Activated CD4-positive, alpha-beta T cell treated with anti-CD3 and anti-CD28 coated beads, Interleukin-2, amount 10 ng/mL, durations not matched to agents 24 days and 14 days (primary cell): ENCODE data around the gene TRIM51. TPM values are rescaled to one million over a fixed set of nuclear protein-coding genes. Genes with fewer than 3 reads are reported as not detected.
"Not testable (repeated sequence)": the region's sequence is repeated elsewhere in the genome, so short reads cannot be mapped to it uniquely, and the experiment has no call there.

Source experiments
- DNase-seq: peaks from one replicate; pipeline ENCODE4 v3.0.0; 2022
- H3K27ac Mint-ChIP-seq: one replicate; pipeline ENCODE4 v1.8.0; 2022; ENCODE audit warnings: mild to moderate bottlenecking, mixed read lengths
- H3K27me3 Mint-ChIP-seq: one replicate; pipeline ENCODE4 v1.8.0; 2022; ENCODE audit warnings: mixed read lengths
- H3K36me3 Mint-ChIP-seq: one replicate; pipeline ENCODE4 v1.8.0; 2022; ENCODE audit warnings: low read depth, mild to moderate bottlenecking, mixed read lengths
- H3K4me1 Mint-ChIP-seq: one replicate; pipeline ENCODE4 v1.8.0; 2021; ENCODE audit warnings: mixed read lengths
- H3K4me3 Mint-ChIP-seq: one replicate; pipeline ENCODE4 v1.8.0; 2022; ENCODE audit warnings: mild to moderate bottlenecking, moderate library complexity, mixed read lengths
- H3K9me3 Mint-ChIP-seq: one replicate; pipeline ENCODE4 v1.8.0; 2021; ENCODE audit warnings: mixed read lengths
- intact Hi-C: fragments of 100-400 bp; cut with micrococcal nuclease; formaldehyde crosslinking; loops from one replicate; pipeline ENCODE4 v1.15.1; 2023
- total RNA-seq: library from RNA; stranded (reverse); gene quantifications from 2 replicates; pipeline ENCODE4 v1.2.3, GENCODE V29; 2022

TRIM51 gene
- total RNA-seq = not detected in 2 replicates

GRCh38 chr11:55882997-55883396 is at the start of gene TRIM51:
TRIM51 (plus strand) TSS chr11:55883297; CDS start chr11:55885429, 2,132 bp downstream.
- H3K9me3 Mint-ChIP-seq, H3K36me3 Mint-ChIP-seq, DNase-seq, intact Hi-C loops, H3K27ac Mint-ChIP-seq, H3K27me3 Mint-ChIP-seq, H3K4me1 Mint-ChIP-seq, H3K4me3 Mint-ChIP-seq: not testable (repeated sequence)

- no peak within 1 kb of the TSS for H3K27ac Mint-ChIP-seq
- no peaks in the 10 kb centered on the region for H3K4me1 Mint-ChIP-seq
- intact Hi-C loops = no loop called here
- H3K27me3 Mint-ChIP-seq = no peaks in the 10 kb centered on the region
- no peak for DNase-seq
- H3K36me3 Mint-ChIP-seq = no peaks in the 10 kb centered on the region
- H3K9me3 Mint-ChIP-seq = peaks cover 9% of the 10 kb centered on the region
- no peak within 1 kb of the TSS for H3K4me3 Mint-ChIP-seq
Measured at GRCh38 chr11:55838452-55838851, 44.6 kb upstream of the TRIM51 start, which contains the start of gene OR5D16. OR5D16 (plus strand) TSS chr11:55838752; CDS start chr11:55838752, 0 bp downstream.

GRCh38 chr11:55847453-55847852 is 35.6 kb upstream of the TRIM51 start:
- Mint-ChIP-seq H3K9me3 (peaks cover 4% of the 10 kb centered on the region), H3K36me3 (no peaks in the 10 kb centered on the region), H3K4me1 (no peaks in the 10 kb centered on the region), H3K4me3 (no peak overlapping the region), H3K27me3 (no peaks in the 10 kb centered on the region), H3K27ac (no peak overlapping the region)
- intact Hi-C loops = no loop called here
- DNase-seq = no peak

GRCh38 chr11:55849037-55849436 is 34.1 kb upstream of the TRIM51 start:
- DNase-seq = no peak
- H3K27ac Mint-ChIP-seq = no peak overlapping the region
- H3K27me3 Mint-ChIP-seq = no peaks in the 10 kb centered on the region
- peaks cover 4% of the 10 kb centered on the region for H3K9me3 Mint-ChIP-seq
- no peak overlapping the region for H3K4me3 Mint-ChIP-seq
- no peaks in the 10 kb centered on the region for H3K36me3 Mint-ChIP-seq
- intact Hi-C loops = no loop called here
- no peaks in the 10 kb centered on the region for H3K4me1 Mint-ChIP-seq

GRCh38 chr11:55852141-55852540 is 31.0 kb upstream of the TRIM51 start:
- intact Hi-C loops = no loop called here
- H3K9me3 Mint-ChIP-seq = peaks cover 7% of the 10 kb centered on the region

GRCh38 chr11:55854704-55855103 is 28.4 kb upstream of the TRIM51 start:
- Mint-ChIP-seq H3K27me3 (no peaks in the 10 kb centered on the region), H3K4me3 (no peak overlapping the region), H3K9me3 (peaks cover 7% of the 10 kb centered on the region), H3K36me3 (no peaks in the 10 kb centered on the region), H3K4me1 (no peaks in the 10 kb centered on the region), H3K27ac (no peak overlapping the region)
- no peak for DNase-seq
- intact Hi-C loops = no loop called here

More at GRCh38 chr11:55852141-55852540, 31.0 kb upstream of the TRIM51 start:
- no peaks in the 10 kb centered on the region for H3K4me1 Mint-ChIP-seq
- no peak overlapping the region for H3K4me3 Mint-ChIP-seq
- no peak overlapping the region for H3K27ac Mint-ChIP-seq
- no peak for DNase-seq
- H3K36me3 Mint-ChIP-seq = no peaks in the 10 kb centered on the region
- no peaks in the 10 kb centered on the region for H3K27me3 Mint-ChIP-seq

- H3K27me3 Mint-ChIP-seq = not testable (repeated sequence)
Measured at GRCh38 chr11:55867354-55867753, 15.7 kb upstream of the TRIM51 start.

GRCh38 chr11:55872731-55873130 is 10.4 kb upstream of the TRIM51 start:
- H3K36me3 Mint-ChIP-seq, H3K9me3 Mint-ChIP-seq: not testable (repeated sequence)

More at GRCh38 chr11:55867354-55867753, 15.7 kb upstream of the TRIM51 start:
- H3K36me3 Mint-ChIP-seq, H3K9me3 Mint-ChIP-seq, H3K4me1 Mint-ChIP-seq, DNase-seq, H3K27ac Mint-ChIP-seq, intact Hi-C loops, H3K4me3 Mint-ChIP-seq: not testable (repeated sequence)

GRCh38 chr11:55873146-55873545 is 10.0 kb upstream of the TRIM51 start:
- intact Hi-C loops, H3K4me3 Mint-ChIP-seq: not testable (repeated sequence)

More at GRCh38 chr11:55872731-55873130, 10.4 kb upstream of the TRIM51 start:
- H3K27ac Mint-ChIP-seq, DNase-seq, H3K4me3 Mint-ChIP-seq, H3K27me3 Mint-ChIP-seq, H3K4me1 Mint-ChIP-seq, intact Hi-C loops: not testable (repeated sequence)

GRCh38 chr11:55884995-55885394 is 1.9 kb downstream of the TRIM51 start:
- H3K27ac Mint-ChIP-seq, H3K27me3 Mint-ChIP-seq, DNase-seq, intact Hi-C loops, H3K4me1 Mint-ChIP-seq, H3K36me3 Mint-ChIP-seq, H3K4me3 Mint-ChIP-seq, H3K9me3 Mint-ChIP-seq: not testable (repeated sequence)

More at GRCh38 chr11:55873146-55873545, 10.0 kb upstream of the TRIM51 start:
- not testable (repeated sequence) for H3K9me3 Mint-ChIP-seq, H3K36me3 Mint-ChIP-seq, H3K27ac Mint-ChIP-seq, DNase-seq, H3K4me1 Mint-ChIP-seq, H3K27me3 Mint-ChIP-seq

GRCh38 chr11:55885481-55885880 is 2.4 kb downstream of the TRIM51 start:
- DNase-seq, H3K27ac Mint-ChIP-seq, H3K27me3 Mint-ChIP-seq, H3K4me3 Mint-ChIP-seq, intact Hi-C loops, H3K36me3 Mint-ChIP-seq, H3K4me1 Mint-ChIP-seq, H3K9me3 Mint-ChIP-seq: not testable (repeated sequence)

- no peak for DNase-seq
- Mint-ChIP-seq H3K4me3 (no peak overlapping the region), H3K27me3 (no peaks in the 10 kb centered on the region), H3K27ac (no peak overlapping the region), H3K36me3 (no peaks in the 10 kb centered on the region), H3K4me1 (no peaks in the 10 kb centered on the region), H3K9me3 (peaks cover 7% of the 10 kb centered on the region)
- intact Hi-C loops = no loop called here
Measured at GRCh38 chr11:55895216-55895615, 12.1 kb downstream of the TRIM51 start.

GRCh38 chr11:55902308-55902707 is 19.2 kb downstream of the TRIM51 start:
- Mint-ChIP-seq H3K27ac (no peak overlapping the region), H3K9me3 (peaks cover 5% of the 10 kb centered on the region), H3K4me1 (no peaks in the 10 kb centered on the region), H3K36me3 (no peaks in the 10 kb centered on the region), H3K27me3 (no peaks in the 10 kb centered on the region), H3K4me3 (no peak overlapping the region)
- no peak for DNase-seq
- intact Hi-C loops = no loop called here

GRCh38 chr11:55914482-55914881 is 31.4 kb downstream of the TRIM51 start, which contains the start of gene OR5W2:
OR5W2 (minus strand) TSS chr11:55914582; CDS start chr11:55914582, 0 bp downstream.
- H3K9me3 Mint-ChIP-seq = peaks cover 10% of the 10 kb centered on the region
- H3K4me3 Mint-ChIP-seq = no peak within 1 kb of the TSS
- H3K27ac Mint-ChIP-seq = no peak within 1 kb of the TSS
- DNase-seq = no peak
- no peaks in the 10 kb centered on the region for H3K4me1 Mint-ChIP-seq
- H3K36me3 Mint-ChIP-seq = no peaks in the 10 kb centered on the region
- no peaks in the 10 kb centered on the region for H3K27me3 Mint-ChIP-seq
- intact Hi-C loops = no loop called here

GRCh38 chr11:55920537-55920936 is 37.4 kb downstream of the TRIM51 start:
- Mint-ChIP-seq H3K27me3 (no peaks in the 10 kb centered on the region), H3K36me3 (no peaks in the 10 kb centered on the region), H3K4me3 (no peak overlapping the region), H3K4me1 (no peaks in the 10 kb centered on the region), H3K9me3 (peaks cover 3% of the 10 kb centered on the region), H3K27ac (no peak overlapping the region)
- intact Hi-C loops = no loop called here
- no peak for DNase-seq
